Stimulated activated CD4-positive, alpha-beta T cell treated with anti-CD3 and anti-CD28 coated beads, TNF-alpha, amount 100 ng/mL, for 4 hours (primary cell): Measurements from ENCODE around the gene KRT17.

ENCODE experiments used
- DNase-seq, 3 experiments: peaks; one replicate each; pipeline ENCODE4 v3.0.0-alpha.2; 2020; ENCODE audit warnings: low read depth in 3 of 3

KRT17 gene

DNA sequence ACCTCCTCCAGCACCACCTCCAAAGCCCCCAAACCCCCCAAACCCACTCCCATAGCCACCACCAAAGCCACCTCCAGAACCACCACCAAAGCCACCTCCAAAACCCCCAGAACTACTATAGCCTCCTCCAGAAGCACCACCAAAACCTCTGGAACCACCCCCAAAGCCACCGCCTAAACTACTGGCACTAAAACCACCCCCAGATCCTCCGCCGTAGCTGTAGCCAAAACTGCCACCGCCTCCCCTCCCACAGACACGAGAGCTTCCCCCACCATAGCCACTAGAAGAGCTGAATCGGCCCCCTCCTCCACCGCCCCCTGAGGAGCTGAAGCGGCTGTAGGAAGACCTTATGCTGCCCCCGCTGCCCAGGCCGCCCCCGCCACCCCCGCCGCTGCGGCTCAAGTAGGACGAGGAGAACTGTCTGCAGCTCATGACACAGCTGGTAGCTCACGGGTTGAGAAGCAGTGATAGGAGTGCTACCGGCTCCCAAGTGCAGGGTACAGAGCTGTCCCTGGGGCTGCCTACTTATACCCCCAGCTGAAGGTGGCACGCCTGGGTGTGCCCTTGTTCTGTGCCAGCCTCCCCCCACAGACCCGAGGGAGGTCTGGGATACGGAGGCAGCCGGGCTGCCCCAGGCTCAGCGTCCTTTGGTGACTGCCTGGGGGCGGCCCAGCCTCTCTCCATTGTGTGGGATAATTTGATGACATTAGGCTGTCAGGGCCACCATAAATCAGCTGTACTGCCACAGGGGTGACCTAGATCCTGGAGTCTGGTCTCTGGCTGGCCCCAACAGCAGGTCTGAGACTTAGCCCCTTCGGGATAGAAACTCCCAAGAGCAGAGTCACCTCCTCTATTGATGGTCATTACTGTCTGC is 52.6 kb downstream of the KRT17 start, which contains the start of gene KRT9:
Gene KRT9, minus strand, starts transcription at position 499 of the 874 bp plus-strand sequence. Its CDS starts 67 bp downstream, at position 432.
- no peak for DNase-seq
